Hepatocyte (in vitro differentiated cells): Measurements from ENCODE around the gene AOAH. TPM values are rescaled to one million over a fixed set of nuclear protein-coding genes. Genes with fewer than 3 reads are reported as not detected.

Experiments
- DNase-seq: peaks from one replicate; pipeline ENCODE4 v3.0.0-alpha.2; 2016; ENCODE audit warnings: low spot score
- H2AFZ ChIP-seq: fragments of 200-600 bp; sonication (generic); 2 replicates; pipeline ENCODE4 v1.6.0; 2016; ENCODE audit warnings: antibody characterized with exemption, mild to moderate bottlenecking
- H3K27ac ChIP-seq: fragments of 200-600 bp; sonication (generic); 2 replicates; pipeline ENCODE4 v1.5.1; 2016; ENCODE audit warnings: mild to moderate bottlenecking
- H3K27me3 ChIP-seq: fragments of 200-600 bp; sonication (generic); 2 replicates; pipeline ENCODE4 v1.6.1; 2016
- H3K36me3 ChIP-seq: fragments of 200-600 bp; sonication (generic); replicated peaks from 2 replicates; pipeline ENCODE4 v1.5.1; 2016; ENCODE audit warnings: low read depth; ENCODE audit not compliant: insufficient read depth
- H3K4me1 ChIP-seq: fragments of 200-600 bp; sonication (generic); 2 replicates; pipeline ENCODE4 v1.5.1; 2016; ENCODE audit warnings: mild to moderate bottlenecking, moderate library complexity; ENCODE audit not compliant: insufficient read depth
- H3K4me2 ChIP-seq: fragments of 200-600 bp; sonication (generic); 2 replicates; pipeline ENCODE4 v1.6.0; 2016
- H3K4me3 ChIP-seq: fragments of 200-600 bp; sonication (generic); 2 replicates; pipeline ENCODE4 v1.5.1; 2016; ENCODE audit warnings: mild to moderate bottlenecking
- H3K79me2 ChIP-seq: fragments of 200-600 bp; sonication (generic); 2 replicates; pipeline ENCODE4 v1.6.0; 2017; ENCODE audit warnings: mild to moderate bottlenecking
- H3K9me2 ChIP-seq: fragments of 200-600 bp; sonication (generic); replicated peaks from 2 replicates; pipeline ENCODE4 v1.6.0; 2017; ENCODE audit warnings: mild to moderate bottlenecking; ENCODE audit not compliant: insufficient read depth
- H3K9me3 ChIP-seq: fragments of 200-600 bp; sonication (generic); 2 replicates; pipeline ENCODE4 v1.5.1; 2016; ENCODE audit warnings: low read depth, mild to moderate bottlenecking
- H4K20me1 ChIP-seq: fragments of 200-600 bp; sonication (generic); 2 replicates; pipeline ENCODE4 v1.6.0; 2016; ENCODE audit warnings: mild to moderate bottlenecking; ENCODE audit not compliant: insufficient read depth, poor library complexity, severe bottlenecking
- EZH2 ChIP-seq: fragments of 200-600 bp; sonication (generic); IDR thresholded peaks from 2 replicates; pipeline ENCODE4 v1.6.1; 2016; ENCODE audit warnings: antibody characterized with exemption, mild to moderate bottlenecking, borderline replicate concordance
- EZH2phosphoT487 ChIP-seq: fragments of 200-600 bp; sonication (generic); IDR thresholded peaks from one replicate; pipeline ENCODE4 v1.6.1; 2018; ENCODE audit warnings: antibody characterized with exemption, mild to moderate bottlenecking, low read depth, moderate library complexity; ENCODE audit not compliant: unreplicated experiment, severe bottlenecking
- WGBS: methylation state at CpG from one replicate; pipeline ENCODE4 v1.1.6; 2016; ENCODE audit warnings: low lambda C conversion rate; ENCODE audit errors: missing lambda C conversion rate; 5-methylcytosine and 5-hydroxymethylcytosine counted together
- polyA plus RNA-seq: library from polyadenylated mRNA; unstranded; fragments of >200 nt; fragmentation: Nextera tagmentation; extraction: Ambion mirVana; gene quantifications from 2 replicates; pipeline ENCODE4 v1.2.1, GENCODE V29; 2016
- total RNA-seq: library from RNA; depleted of rRNA; stranded (reverse); fragments of >200 nt; gene quantifications from 2 replicates; pipeline ENCODE4 v1.2.3, GENCODE V29; 2014
- TF ChIP-seq, protein P1 (sequence below): fragments of 200-600 bp; sonication (generic); IDR thresholded peaks from 2 replicates; pipeline ENCODE4 v1.5.1; 2016; ENCODE audit warnings: antibody characterized with exemption, mild to moderate bottlenecking; ENCODE audit not compliant: poor library complexity

Gene AOAH
- total and polyA plus RNA-seq, 2 experiments from 2014 or later: 2.4 to 3.9 TPM

DNA sequence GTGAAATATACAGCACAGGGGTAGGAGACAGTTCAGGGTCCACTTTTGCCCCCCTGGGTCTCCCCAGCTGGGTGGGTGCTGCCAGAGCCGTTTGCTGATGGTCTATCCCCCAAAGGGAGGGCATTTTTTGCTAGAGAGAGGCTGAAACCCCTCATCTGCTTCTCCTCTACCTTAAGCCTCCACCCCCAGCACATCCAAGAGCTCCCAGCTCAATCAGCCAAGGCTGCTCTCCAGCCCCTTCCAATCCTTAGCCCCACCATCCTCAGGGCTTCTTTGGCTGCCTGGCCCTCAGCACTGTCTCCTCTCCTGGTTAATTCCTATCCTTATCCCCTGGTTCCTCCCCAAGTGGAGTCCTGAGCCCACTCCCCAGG, 153.1 kb downstream of the AOAH start:
- Histone ChIP-seq H3K9me3 (no peaks in the 10 kb centered on the region), H2AFZ (no peak overlapping the region), H3K9me2 (no peaks in the 10 kb centered on the region)

DNA sequence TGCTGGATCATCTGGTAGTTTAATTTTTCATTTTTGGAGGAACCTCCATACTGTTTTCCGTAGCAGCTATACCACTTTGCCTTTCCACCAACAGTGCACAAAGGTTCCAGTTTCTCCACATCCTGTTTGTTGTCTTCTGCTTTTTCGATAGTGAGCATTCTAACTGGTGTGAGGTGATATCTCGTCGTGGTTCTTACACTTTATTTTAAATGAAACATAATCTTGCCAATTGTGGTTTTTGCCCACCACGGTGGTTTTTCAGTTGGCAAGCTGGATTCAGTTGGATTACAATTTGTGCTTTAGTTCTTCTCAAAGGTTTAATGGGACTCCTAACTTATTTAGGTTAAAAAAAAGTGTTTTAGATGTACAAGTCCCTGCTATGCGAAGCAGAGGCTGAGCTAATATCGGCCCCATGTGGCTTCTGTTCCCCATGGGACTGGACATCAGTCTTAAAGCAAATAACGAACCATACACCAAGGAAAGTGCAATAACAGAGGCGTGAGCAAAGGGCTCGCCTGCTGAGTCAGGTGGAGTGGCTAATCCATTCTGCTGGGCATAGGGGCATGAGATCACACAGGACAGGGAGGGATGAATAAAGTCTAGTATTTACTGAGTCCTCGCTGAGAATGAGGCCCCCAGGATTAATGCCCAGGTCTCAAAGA, 153.6 kb downstream of the AOAH start:
- 90% methylated on average over 11 of the region's 11 CpGs for WGBS
- Histone ChIP-seq H3K79me2 (no peaks in the 10 kb centered on the region), H4K20me1 (no peaks in the 10 kb centered on the region), H3K9me2 (no peaks in the 10 kb centered on the region), H3K27ac (no peak overlapping the region), H3K27me3 (no peaks in the 10 kb centered on the region), H3K4me2 (no peak overlapping the region), H3K4me3 (no peak overlapping the region), H3K4me1 (no peaks in the 10 kb centered on the region), H3K9me3 (no peaks in the 10 kb centered on the region), H2AFZ (no peak overlapping the region), H3K36me3 (no peaks in the 10 kb centered on the region)
- DNase-seq: no peak
- TF ChIP-seq, protein P1, sequence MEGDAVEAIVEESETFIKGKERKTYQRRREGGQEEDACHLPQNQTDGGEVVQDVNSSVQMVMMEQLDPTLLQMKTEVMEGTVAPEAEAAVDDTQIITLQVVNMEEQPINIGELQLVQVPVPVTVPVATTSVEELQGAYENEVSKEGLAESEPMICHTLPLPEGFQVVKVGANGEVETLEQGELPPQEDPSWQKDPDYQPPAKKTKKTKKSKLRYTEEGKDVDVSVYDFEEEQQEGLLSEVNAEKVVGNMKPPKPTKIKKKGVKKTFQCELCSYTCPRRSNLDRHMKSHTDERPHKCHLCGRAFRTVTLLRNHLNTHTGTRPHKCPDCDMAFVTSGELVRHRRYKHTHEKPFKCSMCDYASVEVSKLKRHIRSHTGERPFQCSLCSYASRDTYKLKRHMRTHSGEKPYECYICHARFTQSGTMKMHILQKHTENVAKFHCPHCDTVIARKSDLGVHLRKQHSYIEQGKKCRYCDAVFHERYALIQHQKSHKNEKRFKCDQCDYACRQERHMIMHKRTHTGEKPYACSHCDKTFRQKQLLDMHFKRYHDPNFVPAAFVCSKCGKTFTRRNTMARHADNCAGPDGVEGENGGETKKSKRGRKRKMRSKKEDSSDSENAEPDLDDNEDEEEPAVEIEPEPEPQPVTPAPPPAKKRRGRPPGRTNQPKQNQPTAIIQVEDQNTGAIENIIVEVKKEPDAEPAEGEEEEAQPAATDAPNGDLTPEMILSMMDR: no peak
- TF ChIP-seq EZH2 (no peak), EZH2phosphoT487 (no peak)

More for the DNA sequence above, 153.1 kb downstream of the AOAH start:
- Histone ChIP-seq H3K36me3 (no peaks in the 10 kb centered on the region), H3K4me1 (no peaks in the 10 kb centered on the region), H3K4me2 (no peak overlapping the region), H3K27me3 (no peaks in the 10 kb centered on the region), H3K27ac (no peak overlapping the region), H3K79me2 (no peaks in the 10 kb centered on the region), H3K4me3 (no peak overlapping the region), H4K20me1 (no peaks in the 10 kb centered on the region)
- WGBS: 0% methylated on average over 1 of the region's 1 CpG
- TF ChIP-seq EZH2: no peak
- no peak for TF ChIP-seq EZH2phosphoT487
- TF ChIP-seq, protein P1: no peak
- DNase-seq: no peak

DNA sequence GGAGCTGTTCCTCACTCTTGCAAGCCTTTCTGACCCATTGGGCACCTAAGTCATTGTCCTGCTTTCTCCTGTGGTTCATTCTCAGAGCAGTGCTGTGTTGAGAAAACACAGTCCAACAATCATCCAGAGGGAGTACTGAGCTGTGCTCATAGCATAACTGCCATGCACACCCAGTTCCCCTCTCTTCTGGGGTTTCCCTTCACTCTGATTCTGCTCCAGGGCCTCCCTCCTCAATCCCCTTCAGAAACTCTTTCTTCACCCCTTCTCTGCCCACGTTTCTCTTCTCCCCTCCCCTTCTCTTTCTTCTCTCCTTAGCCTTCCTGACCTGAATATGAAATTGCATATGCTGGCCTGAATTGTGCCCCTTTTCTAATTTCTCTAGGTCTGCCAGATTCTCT, 155.8 kb downstream of the AOAH start:
- Histone ChIP-seq H3K4me1 (no peaks in the 10 kb centered on the region), H3K4me3 (no peak overlapping the region), H4K20me1 (no peaks in the 10 kb centered on the region), H3K36me3 (no peaks in the 10 kb centered on the region), H3K27me3 (no peaks in the 10 kb centered on the region), H3K27ac (no peak overlapping the region), H2AFZ (no peak overlapping the region), H3K9me3 (no peaks in the 10 kb centered on the region), H3K79me2 (no peaks in the 10 kb centered on the region), H3K9me2 (no peaks in the 10 kb centered on the region), H3K4me2 (no peak overlapping the region)
- no peak for TF ChIP-seq EZH2
- TF ChIP-seq, protein P1: no peak
- no peak for TF ChIP-seq EZH2phosphoT487
- DNase-seq: no peak
- 38% methylated on average over 1 of the region's 1 CpG for WGBS
